Endothelial cell of umbilical vein (primary cell): ENCODE results near the gene BID. TPM values are rescaled to one million over a fixed set of nuclear protein-coding genes. Genes with fewer than 3 reads are reported as not detected.

Experiments
- BruUV-seq: library from RNA; stranded (reverse); fragments of 400-500 nt; replicated peaks from 2 replicates; lab custom pipeline; 2021; lab: Mats Ljungman, UMichigan
- CTCF ChIA-PET: fragments of 300-600, 350-600 bp; sonication (Branson Sonifier 250); formaldehyde crosslinking; loops from one replicate; lab custom pipeline; 2021; ENCODE audit warnings: antibody characterized with exemption, inconsistent platforms; lab: Charles Lee
- POLR2A ChIA-PET: fragments of 300-600, 350-600 bp; sonication (Branson Sonifier 250); formaldehyde crosslinking; loops from one replicate; lab custom pipeline; 2021; ENCODE audit warnings: antibody characterized with exemption, inconsistent platforms; lab: Charles Lee
- DNase-seq: peaks from one replicate; pipeline ENCODE4 v3.0.0-alpha.2; 2011; ENCODE audit warnings: low read depth, low spot score
- FAIRE-seq: peaks from 2 replicates; lab custom pipeline; 2011; peaks lifted over from hg19 to GRCh38; lab: Jason Lieb, UNC
- H2AFZ ChIP-seq: 2 replicates; pipeline ENCODE4 v1.6.0; 2012; ENCODE audit warnings: low read depth, low read length, control low read depth, inconsistent platforms
- H3K27ac ChIP-seq: 2 replicates; pipeline ENCODE4 v1.5.1; 2011; ENCODE audit warnings: low read depth, mild to moderate bottlenecking, control low read depth, low read length, moderate library complexity; ENCODE audit not compliant: insufficient read depth
- H3K27me3 ChIP-seq, 2 experiments: 2 replicates each; pipeline versions ENCODE4 v1.6.0 to v1.6.1; 2011; ENCODE audit warnings: low read length in 2 of 2, mixed read lengths in 1 of 2; ENCODE audit not compliant: control insufficient read depth in 2 of 2, insufficient read depth in 2 of 2
- H3K36me3 ChIP-seq, 2 experiments: 2 replicates in 1 of 2; 3 replicates in 1 of 2; pipeline ENCODE4 v1.5.1; 2011; ENCODE audit warnings: low read length in 2 of 2, mild to moderate bottlenecking in 1 of 2, moderate library complexity in 1 of 2; ENCODE audit not compliant: control insufficient read depth in 2 of 2, insufficient read depth in 2 of 2; ENCODE audit errors: extremely low read depth in 1 of 2
- H3K4me1 ChIP-seq: 3 replicates; pipeline ENCODE4 v1.5.1; 2011; ENCODE audit warnings: mild to moderate bottlenecking, low read length; ENCODE audit not compliant: control insufficient read depth, insufficient read depth; ENCODE audit errors: extremely low read depth
- H3K4me2 ChIP-seq: 2 replicates; pipeline ENCODE4 v1.6.1; 2011; ENCODE audit warnings: low read length, control low read depth, mixed read lengths; ENCODE audit not compliant: insufficient read depth
- H3K4me3 ChIP-seq, 3 experiments: fragments of 200-600 bp in 1 of 3; sonication (generic), shearing (Covaris generic) in 1 of 3; replicated peaks in 1 of 3; 2 replicates each; pipeline ENCODE4 v1.5.1; 2011 to 2016; ENCODE audit warnings: control low read depth in 3 of 3, low read length in 3 of 3, mild to moderate bottlenecking in 2 of 3, inconsistent platforms in 1 of 3, low read depth in 1 of 3, moderate library complexity in 1 of 3; ENCODE audit not compliant: insufficient read depth in 1 of 3
- H3K79me2 ChIP-seq: 2 replicates; pipeline ENCODE4 v1.6.0; 2012; ENCODE audit warnings: low read length, inconsistent platforms; ENCODE audit not compliant: control insufficient read depth, insufficient read depth
- H3K9ac ChIP-seq: replicated peaks from 2 replicates; pipeline ENCODE3; 2011; ENCODE audit warnings: low read length, control low read depth; ENCODE audit not compliant: insufficient read depth; ENCODE audit errors: extremely low read depth
- H3K9me1 ChIP-seq: replicated peaks from 3 replicates; pipeline ENCODE4 v1.6.0; 2011; ENCODE audit warnings: mild to moderate bottlenecking, low read length; ENCODE audit not compliant: control insufficient read depth, insufficient read depth; ENCODE audit errors: extremely low read depth
- H3K9me3 ChIP-seq: replicated peaks from 2 replicates; pipeline ENCODE4 v1.5.1; 2012; ENCODE audit warnings: low read length, inconsistent platforms; ENCODE audit not compliant: control insufficient read depth, insufficient read depth
- H4K20me1 ChIP-seq: replicated peaks from 2 replicates; pipeline ENCODE3; 2011; ENCODE audit warnings: mild to moderate bottlenecking, low read length; ENCODE audit not compliant: control insufficient read depth, insufficient read depth; ENCODE audit errors: extremely low read depth
- EZH2 ChIP-seq: IDR thresholded peaks from 2 replicates; pipeline ENCODE4 v1.6.1; 2012; ENCODE audit warnings: borderline replicate concordance, low read depth, mild to moderate bottlenecking, moderate library complexity, low read length, inconsistent platforms; ENCODE audit not compliant: severe bottlenecking
- FOS ChIP-seq: IDR thresholded peaks from 2 replicates; pipeline ENCODE4 v1.6.1; 2011; ENCODE audit warnings: mild to moderate bottlenecking, low read length, moderate library complexity, borderline replicate concordance; ENCODE audit not compliant: insufficient read depth
- GATA2 ChIP-seq: IDR thresholded peaks from 2 replicates; pipeline ENCODE4 v1.7.0; 2011; ENCODE audit warnings: low read depth, mild to moderate bottlenecking, moderate library complexity, mixed read lengths, low read length; ENCODE audit not compliant: insufficient read length, insufficient read depth
- JUN ChIP-seq: IDR thresholded peaks from 2 replicates; pipeline ENCODE4 v1.6.1; 2011; ENCODE audit warnings: borderline replicate concordance, low read depth; ENCODE audit not compliant: insufficient read length, insufficient read depth
- MAX ChIP-seq: IDR thresholded peaks from 2 replicates; pipeline ENCODE4 v1.6.1; 2011; ENCODE audit not compliant: insufficient read depth, insufficient read length
- MYC ChIP-seq: IDR thresholded peaks from one replicate; pipeline ENCODE4 v1.6.1; 2011; ENCODE audit warnings: mild to moderate bottlenecking, low read depth, low read length
- POLR2A ChIP-seq: IDR thresholded peaks from 2 replicates; pipeline ENCODE4 v1.6.1; 2012; ENCODE audit warnings: low read depth, mild to moderate bottlenecking, control low read depth, low read length
- POLR2AphosphoS5 ChIP-seq: IDR thresholded peaks from 2 replicates; pipeline ENCODE4 v1.6.1; 2012; ENCODE audit warnings: low read depth, mild to moderate bottlenecking, control low read depth, low read length, moderate library complexity; ENCODE audit not compliant: insufficient read depth
- dilution Hi-C: fragments of 300-500 bp; cut with MboI; formaldehyde crosslinking; loops from one replicate; pipeline ENCODE4 v1.15.0; 2019; ENCODE audit warnings: low sequenced_read_pairs; ENCODE audit not compliant: extremely low pct_ligation_motif_present
- intact Hi-C: fragments of 100-400 bp; cut with micrococcal nuclease; formaldehyde crosslinking; loops from one replicate; pipeline ENCODE4 v1.10.0; 2022
- polyA plus RNA-seq, 4 experiments: library from polyadenylated mRNA; depleted of rRNA in 3 of 4; stranded (reverse) in 3 of 4; unstranded in 1 of 4; fragments of >200 nt; gene quantifications; 2 replicates each; pipeline versions ENCODE4 v1.2.1 to v1.2.3, GENCODE V29; 2011 to 2012; ENCODE audit warnings: missing spikeins in 1 of 4
- total RNA-seq: library from RNA; stranded (reverse); gene quantifications from 2 replicates; pipeline ENCODE4 v1.2.3, GENCODE V29; 2021
- TF ChIP-seq, protein P1 (sequence below), 2 donors: IDR thresholded peaks; 1 replicate in 1 of 2; 2 replicates in 1 of 2; pipeline ENCODE4 v1.5.1; 2011; ENCODE audit warnings: low read length in 2 of 2, mild to moderate bottlenecking in 2 of 2, moderate library complexity in 2 of 2, control low read depth in 1 of 2, inconsistent platforms in 1 of 2, low read depth in 1 of 2; ENCODE audit not compliant: insufficient read depth in 1 of 2; ENCODE audit errors: extremely low read depth in 1 of 2

The BID gene
- total and polyA plus RNA-seq, 2 donors (not counting 3 experiments of a cell fraction or from before 2014, with no cell fraction given) = 39.0 to 119 TPM

- H3K27ac ChIP-seq = no peak overlapping the region
- CTCF ChIA-PET = interaction anchor here (0.6 to 2.0 kb wide), 8 partner anchors 13 to 305 kb away, joined by 3 to 9 read pairs (median 4); partner anchors contain the start of gene PEX26
- DNase-seq = no peak
Measured at GRCh38 chr22:17772958-17773605, 1.2 kb downstream of the BID start.

More at GRCh38 chr22:17772958-17773605, 1.2 kb downstream of the BID start:
- peak overlapping the region; percentile 68 for H3K4me2 ChIP-seq
- no peaks in the 10 kb centered on the region for H3K9me1 ChIP-seq
- H3K9ac ChIP-seq = peak overlapping the region; percentile 81
- peak overlapping the region; percentile 52 to 72 (median 59) for H3K4me3 ChIP-seq
- peaks cover 35% of the 10 kb centered on the region for H3K79me2 ChIP-seq
- no peaks in the 10 kb centered on the region for H4K20me1 ChIP-seq
- dilution Hi-C loops (no loop called here), intact Hi-C loops (loop anchor here (10.0 kb wide), 1 partner anchor 138 kb away; the partner anchor contains the start of gene BCL2L13)
- peaks cover 13% of the 10 kb centered on the region for H3K4me1 ChIP-seq
- BruUV-seq = TSS peak; percentile 27
- no peak for FAIRE-seq
- no peaks in the 10 kb centered on the region for H3K9me3 ChIP-seq
- no peaks in the 10 kb centered on the region for H3K36me3 ChIP-seq
- no peaks in the 10 kb centered on the region for H3K27me3 ChIP-seq
- POLR2A ChIA-PET = no interaction called here
- no peak overlapping the region for H2AFZ ChIP-seq
- TF ChIP-seq JUN (no peak), POLR2A (no peak), POLR2AphosphoS5 (no peak), MAX (no peak), GATA2 (no peak), FOS (no peak), EZH2 (no peak), MYC (no peak)
- TF ChIP-seq, protein P1, sequence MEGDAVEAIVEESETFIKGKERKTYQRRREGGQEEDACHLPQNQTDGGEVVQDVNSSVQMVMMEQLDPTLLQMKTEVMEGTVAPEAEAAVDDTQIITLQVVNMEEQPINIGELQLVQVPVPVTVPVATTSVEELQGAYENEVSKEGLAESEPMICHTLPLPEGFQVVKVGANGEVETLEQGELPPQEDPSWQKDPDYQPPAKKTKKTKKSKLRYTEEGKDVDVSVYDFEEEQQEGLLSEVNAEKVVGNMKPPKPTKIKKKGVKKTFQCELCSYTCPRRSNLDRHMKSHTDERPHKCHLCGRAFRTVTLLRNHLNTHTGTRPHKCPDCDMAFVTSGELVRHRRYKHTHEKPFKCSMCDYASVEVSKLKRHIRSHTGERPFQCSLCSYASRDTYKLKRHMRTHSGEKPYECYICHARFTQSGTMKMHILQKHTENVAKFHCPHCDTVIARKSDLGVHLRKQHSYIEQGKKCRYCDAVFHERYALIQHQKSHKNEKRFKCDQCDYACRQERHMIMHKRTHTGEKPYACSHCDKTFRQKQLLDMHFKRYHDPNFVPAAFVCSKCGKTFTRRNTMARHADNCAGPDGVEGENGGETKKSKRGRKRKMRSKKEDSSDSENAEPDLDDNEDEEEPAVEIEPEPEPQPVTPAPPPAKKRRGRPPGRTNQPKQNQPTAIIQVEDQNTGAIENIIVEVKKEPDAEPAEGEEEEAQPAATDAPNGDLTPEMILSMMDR (IDR thresholded peaks at IDR 0.05; ENCODE audit: extremely low read depth in 1 of 2, insufficient read depth in 1 of 2, low read depth in 1 of 2, low read length in 2 of 2) = no peak
